K562 (cell line): Measurements from ENCODE around the gene CLIP1. TPM values are rescaled to one million over a fixed set of nuclear protein-coding genes. Genes with fewer than 3 reads are reported as not detected.

Source experiments
- BRD4 ChIP-seq: fragments of 200-600 bp; sonication (generic); IDR thresholded peaks from 2 replicates; pipeline ENCODE4 v1.6.1; 2017; ENCODE audit warnings: inconsistent platforms
- ELF4 ChIP-seq: fragments of 450-650 bp; formaldehyde crosslinking; IDR thresholded peaks from 2 replicates; pipeline ENCODE4 v1.4.0; 2022; ENCODE audit warnings: missing genetic modification characterization
- GATAD2B ChIP-seq: fragments of 450-650 bp; IDR thresholded peaks from 2 replicates; pipeline ENCODE4 v1.6.1; 2017; ENCODE audit warnings: mild to moderate bottlenecking, borderline replicate concordance
- HES1 ChIP-seq: fragments of 450-650 bp; IDR thresholded peaks from 2 replicates; pipeline ENCODE4 v1.6.1; 2016; ENCODE audit warnings: low read depth, mild to moderate bottlenecking, moderate library complexity
- HMGXB4 ChIP-seq: sonication (generic); formaldehyde crosslinking; IDR thresholded peaks from 2 replicates; pipeline ENCODE4 v1.8.1; 2023; ENCODE audit warnings: mild to moderate bottlenecking, missing genetic modification reagents
- MLX ChIP-seq, 2 experiments: fragments of 450-650 bp in 1 of 2; sonication (generic) in 1 of 2; formaldehyde crosslinking; conservative IDR thresholded peaks; 2 replicates each; pipeline versions ENCODE4 v1.4.0 to v1.8.1; 2020 to 2022; ENCODE audit warnings: mild to moderate bottlenecking in 1 of 2, missing genetic modification reagents in 1 of 2
- MTA3 ChIP-seq: fragments of 450-650 bp; formaldehyde crosslinking; IDR thresholded peaks from 2 replicates; pipeline ENCODE4 v1.6.1; 2017; ENCODE audit warnings: mild to moderate bottlenecking, borderline replicate concordance
- SOX6 ChIP-seq: fragments of 450-650 bp; IDR thresholded peaks from 2 replicates; pipeline ENCODE4 v1.6.1; 2014; ENCODE audit warnings: mild to moderate bottlenecking
- SRSF9 ChIP-seq: fragments of 200-400 bp; formaldehyde crosslinking; IDR thresholded peaks from 2 replicates; pipeline ENCODE4 v1.6.1; 2017; ENCODE audit warnings: low read depth, low read length, borderline replicate concordance
- TAF1 ChIP-seq: IDR thresholded peaks from 2 replicates; pipeline ENCODE4 v1.6.1; 2011; ENCODE audit warnings: mild to moderate bottlenecking, low read length, moderate library complexity; ENCODE audit not compliant: insufficient read depth, control insufficient read depth, severe bottlenecking; ENCODE audit errors: extremely low read depth
- TBP ChIP-seq: optimal IDR thresholded peaks from 2 replicates; pipeline ENCODE3; 2011; ENCODE audit warnings: low read depth, low read length, improper control_type of control experiment
- THRAP3 ChIP-seq: fragments of 450-650 bp; IDR thresholded peaks from 2 replicates; pipeline ENCODE4 v1.6.1; 2016; ENCODE audit warnings: mild to moderate bottlenecking, inconsistent platforms, borderline replicate concordance
- VEZF1 ChIP-seq: fragments of 200-800 bp; sonication (Bioruptor generic); IDR thresholded peaks from 2 replicates; pipeline ENCODE4 v1.6.1; 2017; ENCODE audit warnings: missing genetic modification characterization, missing compliant biosample characterization
- XRCC5 ChIP-seq: fragments of 200-400 bp; formaldehyde crosslinking; IDR thresholded peaks from 2 replicates; pipeline ENCODE4 v1.6.1; 2017; ENCODE audit warnings: low read depth, mild to moderate bottlenecking, low read length
- ZBTB2 ChIP-seq: fragments of 450-650 bp; IDR thresholded peaks from 2 replicates; pipeline ENCODE4 v1.6.1; 2016; ENCODE audit warnings: antibody characterized with exemption
- ZFPM2 ChIP-seq: fragments of 250-450 bp; sonication (Bioruptor Pico); IDR thresholded peaks from 2 replicates; pipeline ENCODE4 v1.5.1; 2022; ENCODE audit warnings: mild to moderate bottlenecking
- ZNF282 ChIP-seq: sonication (generic); formaldehyde crosslinking; IDR thresholded peaks from 2 replicates; pipeline ENCODE4 v1.8.1; 2023; ENCODE audit warnings: missing genetic modification reagents
- polyA plus RNA-seq, 8 experiments: library from polyadenylated mRNA; depleted of rRNA in 4 of 8; stranded (reverse) in 5 of 8; unstranded in 3 of 8; fragments of >200 nt; fragmentation: Nextera tagmentation in 2 of 8; fragmentation: Illumina TruSeq in 1 of 8; extraction: Ambion mirVana in 2 of 8; extraction: Trizol in 1 of 8; gene quantifications; 2 replicates each; pipeline versions ENCODE4 v1.2.1 to v1.2.3, GENCODE V29; 2011 to 2014; ENCODE audit warnings: inconsistent platforms in 1 of 8, missing spikeins in 1 of 8
- total RNA-seq, 7 experiments: library from RNA; depleted of rRNA in 6 of 7; stranded (reverse); fragments of >200 nt in 6 of 7; fragmentation: Illumina TruSeq in 2 of 7; extraction: Trizol in 2 of 7; gene quantifications; 2 replicates each; pipeline versions ENCODE4 v1.2.1 to v1.2.3, GENCODE V29; 2011 to 2021; ENCODE audit warnings: low replicate concordance in 1 of 7

The CLIP1 gene
- total and polyA plus RNA-seq, 9 of the 15 experiments (the other 6 are each of a cell fraction or from before 2014, with no cell fraction given): 5.8 to 33.9 (median 27.6) TPM

- TF ChIP-seq SOX6 (peak; percentile 62), HMGXB4 (0 out of 2 replicates have a peak, but pooled peaks have one; percentile 56), HES1 (peak; percentile 80), ZNF282 (CRISPR knock-in tag) (0 out of 2 replicates have a peak, but pooled peaks have one; percentile 14), ZFPM2 (CRISPR knock-in tag) (peak; percentile 37; the same call in 1 of the 2 replicates), TBP (peak; percentile 79), VEZF1 (CRISPR knock-in tag) (peak; percentile 69; the same call in 1 of the 2 replicates), MTA3 (peak; percentile 84), TAF1 (peak; percentile 92), ELF4 (CRISPR knock-in tag) (peak; percentile 98), XRCC5 (no peak), SRSF9 (no peak), MLX (CRISPR knock-in tag; conservative IDR thresholded peaks at IDR 0.05) (0 out of 4 replicates have a peak, but pooled peaks of 1 of the 2 experiments have one; percentile 61), BRD4 (peak; percentile 67; the same call in 1 of the 2 replicates), GATAD2B (peak; percentile 78; the same call in 1 of the 2 replicates), THRAP3 (no peak), ZBTB2 (peak; percentile 91)
Observed at GRCh38 chr12:122266230-122266901, 156.1 kb downstream of the CLIP1 start, which contains the start of gene VPS33A (continued).
